GM12891 (cell line): Measurements from ENCODE around the gene FBN1.

Experiments used
- PAX5 ChIP-seq: IDR thresholded peaks from 2 replicates; pipeline ENCODE4 v1.6.1; 2011; ENCODE audit warnings: low read length, moderate library complexity, mild to moderate bottlenecking; ENCODE audit not compliant: insufficient read depth, severe bottlenecking
- POLR2A ChIP-seq: IDR thresholded peaks from 2 replicates; pipeline ENCODE4 v1.6.1; 2011; ENCODE audit warnings: low read depth, low read length, control low read depth
- POLR2AphosphoS5 ChIP-seq: IDR thresholded peaks from 2 replicates; pipeline ENCODE4 v1.6.1; 2011; ENCODE audit warnings: low read depth, low read length, control low read depth
- SPI1 ChIP-seq: IDR thresholded peaks from 2 replicates; pipeline ENCODE4 v1.6.1; 2011; ENCODE audit warnings: low read depth, low read length, control low read depth
- TAF1 ChIP-seq: IDR thresholded peaks from 2 replicates; pipeline ENCODE4 v1.6.1; 2011; ENCODE audit warnings: low read depth, low read length, control low read depth

DNA sequence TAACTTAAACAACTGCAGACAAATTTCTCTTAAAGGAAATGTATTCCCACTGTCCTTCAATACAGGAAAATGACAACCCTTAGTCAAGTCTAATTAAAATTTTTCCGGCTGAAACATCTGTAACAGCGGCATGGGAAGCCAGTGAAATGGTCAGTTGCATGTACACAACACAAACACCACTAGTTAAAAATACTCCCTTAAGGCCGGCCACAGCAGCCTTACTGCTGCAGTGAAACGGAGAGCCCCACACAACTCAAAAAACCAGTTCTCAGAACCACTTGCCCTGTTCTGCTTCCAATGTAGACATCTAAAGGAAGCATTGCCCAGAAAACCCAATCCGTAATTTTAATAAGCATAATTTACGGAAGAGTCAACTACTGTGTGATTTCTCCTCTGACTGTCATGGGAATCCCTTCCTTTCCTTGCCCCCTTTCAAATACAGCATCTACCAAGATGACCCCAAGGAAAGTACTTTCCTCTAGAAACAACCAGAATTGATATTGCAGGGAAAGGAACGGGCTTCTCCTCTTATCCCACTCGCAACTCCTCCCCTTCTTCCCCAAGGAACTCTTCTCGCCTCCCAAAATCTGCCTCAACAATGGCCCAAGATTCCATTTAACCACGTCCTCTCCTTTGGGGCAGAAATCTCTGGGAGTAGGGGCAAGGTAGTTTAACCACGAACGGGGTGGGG is 1.6 kb downstream of the FBN1 start:
- TF ChIP-seq POLR2A (no peak), PAX5 (no peak), POLR2AphosphoS5 (no peak), TAF1 (no peak), SPI1 (no peak)
